Thyroid gland (tissue), 4 donors: ENCODE data around the gene ABCC2. TPM values are rescaled to one million over a fixed set of nuclear protein-coding genes. Genes with fewer than 3 reads are reported as not detected.

Experiments used
- DNase-seq, 2 donors: peaks; one replicate each; pipeline ENCODE4 v3.0.0-alpha.2; 2019
- H3K27ac ChIP-seq, 3 donors: fragments of 200-600 bp; sonication (generic); 1 replicate in 2 of 3; 2 replicates in 1 of 3; pipeline ENCODE4 v1.5.1; 2016 to 2019; ENCODE audit warnings: mild to moderate bottlenecking in 1 of 3, moderate library complexity in 1 of 3
- H3K27me3 ChIP-seq: fragments of 200-600 bp; sonication (generic); one replicate; pipeline ENCODE4 v1.5.1; 2019
- H3K36me3 ChIP-seq, 2 donors: fragments of 200-600 bp; sonication (generic); one replicate each; pipeline ENCODE4 v1.5.1; 2016 to 2019
- H3K4me1 ChIP-seq, 2 donors: fragments of 200-600 bp; sonication (generic); one replicate each; pipeline ENCODE4 v1.5.1; 2017 to 2019
- H3K4me3 ChIP-seq, 3 donors: fragments of 200-600 bp; sonication (generic); replicated peaks in 1 of 3; 1 replicate in 2 of 3; 2 replicates in 1 of 3; pipeline ENCODE4 v1.5.1; 2016; ENCODE audit warnings: mild to moderate bottlenecking in 1 of 3
- H3K9me3 ChIP-seq: fragments of 200-600 bp; sonication (generic); one replicate; pipeline ENCODE4 v1.5.1; 2017
- POLR2A ChIP-seq, 2 donors: fragments of 450-650 bp; IDR thresholded peaks; one replicate each; pipeline ENCODE4 v1.6.1; 2017; ENCODE audit warnings: antibody characterized with exemption in 2 of 2, mild to moderate bottlenecking in 2 of 2, moderate library complexity in 1 of 2
- WGBS, 2 donors: methylation state at CpG; one replicate each; pipeline ENCODE4 v1.1.5; 2017; 5-methylcytosine and 5-hydroxymethylcytosine counted together
- intact Hi-C: fragments of 100-400 bp; cut with DNase I; formaldehyde crosslinking; loops from one replicate; pipeline ENCODE4 v1.15.1; 2023
- total RNA-seq, 4 donors: library from RNA; depleted of rRNA; stranded (reverse); fragments of >200 nt; gene quantifications; one replicate each; pipeline ENCODE4 v1.2.3, GENCODE V29; 2016
- TF ChIP-seq, protein P1 (sequence below), 6 experiments: fragments of 200-600 bp in 3 of 6; fragments of 450-650 bp in 3 of 6; sonication (generic) in 3 of 6; IDR thresholded peaks; one replicate each; pipeline ENCODE4 v1.5.1; 2016 to 2019; ENCODE audit warnings: antibody characterized with exemption in 6 of 6, mild to moderate bottlenecking in 2 of 6, inconsistent platforms in 1 of 6, moderate library complexity in 1 of 6

ABCC2 gene
- total RNA-seq, 4 donors from 2014 or later, result 0.67 to 5.1 (median 1.1) TPM

DNA sequence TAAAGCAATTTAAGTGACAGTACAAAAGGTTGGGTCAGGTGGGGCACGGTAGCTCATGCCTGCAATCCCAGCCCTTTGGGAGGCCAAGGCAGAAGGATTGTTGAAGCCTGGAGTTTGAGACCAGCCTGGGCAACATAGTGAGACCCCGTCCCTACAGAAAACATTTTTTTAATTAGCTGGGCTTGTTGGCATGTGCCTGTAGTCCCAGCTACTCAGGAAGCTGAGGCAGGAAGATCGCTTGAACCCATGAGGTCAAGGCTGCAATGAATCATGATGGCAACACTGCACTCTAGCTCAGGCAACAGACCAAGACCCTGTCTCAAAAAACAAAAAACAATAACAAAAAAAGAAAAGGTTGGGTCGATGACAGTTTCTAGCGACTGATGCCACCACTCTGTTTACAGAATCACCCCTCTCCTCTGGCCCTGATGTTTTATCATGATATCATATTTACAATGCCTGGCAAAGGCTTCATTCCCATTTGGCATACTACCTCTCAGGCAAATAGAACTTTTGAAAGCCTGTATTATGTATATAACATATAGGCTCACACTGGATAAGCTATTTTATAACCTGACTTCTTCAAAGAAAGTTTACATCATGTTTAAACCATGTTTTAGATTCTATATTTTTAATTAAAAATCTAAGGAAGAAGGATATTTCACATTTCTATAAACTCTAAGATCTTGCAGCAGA is 558 bp upstream of the ABCC2 start:
- 79 to 85% methylated on average over 5 of the region's 5 CpGs for WGBS, 2 donors
- no peak for DNase-seq
- no peak overlapping the region for H3K4me3 ChIP-seq
- intact Hi-C loops, result no loop called here
- TF ChIP-seq, protein P1, sequence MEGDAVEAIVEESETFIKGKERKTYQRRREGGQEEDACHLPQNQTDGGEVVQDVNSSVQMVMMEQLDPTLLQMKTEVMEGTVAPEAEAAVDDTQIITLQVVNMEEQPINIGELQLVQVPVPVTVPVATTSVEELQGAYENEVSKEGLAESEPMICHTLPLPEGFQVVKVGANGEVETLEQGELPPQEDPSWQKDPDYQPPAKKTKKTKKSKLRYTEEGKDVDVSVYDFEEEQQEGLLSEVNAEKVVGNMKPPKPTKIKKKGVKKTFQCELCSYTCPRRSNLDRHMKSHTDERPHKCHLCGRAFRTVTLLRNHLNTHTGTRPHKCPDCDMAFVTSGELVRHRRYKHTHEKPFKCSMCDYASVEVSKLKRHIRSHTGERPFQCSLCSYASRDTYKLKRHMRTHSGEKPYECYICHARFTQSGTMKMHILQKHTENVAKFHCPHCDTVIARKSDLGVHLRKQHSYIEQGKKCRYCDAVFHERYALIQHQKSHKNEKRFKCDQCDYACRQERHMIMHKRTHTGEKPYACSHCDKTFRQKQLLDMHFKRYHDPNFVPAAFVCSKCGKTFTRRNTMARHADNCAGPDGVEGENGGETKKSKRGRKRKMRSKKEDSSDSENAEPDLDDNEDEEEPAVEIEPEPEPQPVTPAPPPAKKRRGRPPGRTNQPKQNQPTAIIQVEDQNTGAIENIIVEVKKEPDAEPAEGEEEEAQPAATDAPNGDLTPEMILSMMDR (IDR thresholded peaks at IDR 0.05), result no peak
- no peak for TF ChIP-seq POLR2A (IDR thresholded peaks at IDR 0.05)
- no peaks in the 10 kb centered on the region for H3K36me3 ChIP-seq
- no peaks in the 10 kb centered on the region for H3K4me1 ChIP-seq
- H3K9me3 ChIP-seq, result no peaks in the 10 kb centered on the region
- no peak overlapping the region for H3K27ac ChIP-seq
- H3K27me3 ChIP-seq, result no peaks in the 10 kb centered on the region

DNA sequence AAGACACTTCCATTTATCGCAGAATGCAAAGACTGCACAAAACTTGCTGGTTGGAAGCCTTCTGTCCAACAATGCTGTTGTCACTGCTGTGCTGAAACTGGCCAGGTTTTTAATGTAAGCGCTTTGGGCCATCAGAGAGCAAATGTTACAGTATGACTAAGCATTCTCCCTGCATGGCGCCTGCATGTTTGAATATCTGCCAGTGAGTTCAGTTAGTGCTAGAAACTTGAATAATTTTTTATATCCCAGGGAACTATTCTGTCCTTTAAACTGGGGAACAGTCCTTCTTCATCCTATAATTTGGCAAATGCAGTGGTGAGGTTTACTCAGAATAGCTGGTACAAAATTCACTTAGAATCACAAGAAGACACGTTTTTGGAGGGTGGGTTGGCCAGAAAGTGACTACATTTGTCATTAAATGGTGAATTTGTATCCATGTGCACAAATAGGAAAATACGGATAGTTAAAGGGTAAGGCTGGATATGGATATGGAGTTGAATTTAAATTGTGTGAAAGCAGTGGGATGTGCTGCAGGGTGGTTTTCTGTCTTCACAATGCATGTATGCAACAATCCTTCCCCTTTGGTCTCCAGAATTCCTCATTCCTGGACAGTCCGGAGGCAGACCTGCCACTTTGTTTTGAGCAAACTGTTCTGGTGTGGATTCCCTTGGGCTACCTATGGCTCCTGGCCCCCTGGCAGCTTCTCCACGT is 1.7 kb downstream of the ABCC2 start:
- no peaks in the 10 kb centered on the region for H3K9me3 ChIP-seq
- 68 to 73% methylated on average over 7 of the region's 7 CpGs for WGBS, 2 donors
- no peaks in the 10 kb centered on the region for H3K27me3 ChIP-seq
- no peaks in the 10 kb centered on the region for H3K4me1 ChIP-seq
- TF ChIP-seq POLR2A (IDR thresholded peaks at IDR 0.05), result no peak
- TF ChIP-seq, protein P1 (IDR thresholded peaks at IDR 0.05), result no peak
- peak; percentile 3 to 6 for DNase-seq
- H3K27ac ChIP-seq, result no peak overlapping the region
- no peaks in the 10 kb centered on the region for H3K36me3 ChIP-seq
- no peak overlapping the region for H3K4me3 ChIP-seq
- intact Hi-C loops, result no loop called here

DNA sequence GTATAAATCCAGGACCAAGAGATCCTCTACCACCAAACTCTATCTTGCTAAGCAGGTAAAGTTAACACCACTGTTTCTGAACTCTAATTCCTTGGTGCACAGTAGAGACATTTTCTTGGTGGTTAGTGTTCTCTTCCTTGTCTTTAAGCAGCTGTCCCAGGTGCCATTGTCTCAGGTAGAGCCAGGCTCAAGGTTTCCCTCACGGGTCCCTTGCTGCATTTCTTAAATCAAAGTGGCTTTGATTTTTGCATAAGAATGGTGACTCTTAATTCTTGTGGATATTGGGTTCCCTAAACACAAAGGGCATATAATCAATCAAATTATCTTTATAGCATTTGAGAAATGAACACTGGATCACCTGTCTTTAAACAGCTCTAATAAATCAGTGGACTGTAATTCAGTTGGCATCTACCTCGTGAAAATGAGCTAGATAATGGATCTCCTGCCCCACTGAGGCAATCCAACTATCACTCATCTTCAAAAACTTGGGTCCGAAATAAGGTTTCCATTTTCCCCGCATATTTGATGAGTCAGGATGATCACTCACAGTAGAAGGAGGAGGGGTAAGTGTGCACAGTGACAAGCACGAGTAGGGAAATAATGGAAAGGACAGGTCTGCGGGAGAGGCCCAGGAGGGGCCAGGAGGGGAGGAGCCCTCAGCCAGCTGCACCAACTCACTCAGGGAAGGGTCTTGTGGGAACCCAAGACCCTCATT is 2.4 kb downstream of the ABCC2 start:
- no peak overlapping the region for H3K4me3 ChIP-seq
- intact Hi-C loops, result no loop called here
- TF ChIP-seq POLR2A (IDR thresholded peaks at IDR 0.05), result no peak
- TF ChIP-seq, protein P1 (IDR thresholded peaks at IDR 0.05), result no peak
- no peaks in the 10 kb centered on the region for H3K4me1 ChIP-seq
- WGBS, 2 donors, result 79 to 86% methylated on average over 6 of the region's 6 CpGs
- no peaks in the 10 kb centered on the region for H3K27me3 ChIP-seq
- H3K27ac ChIP-seq, result no peak overlapping the region
- DNase-seq, result no peak
- no peaks in the 10 kb centered on the region for H3K36me3 ChIP-seq
- no peaks in the 10 kb centered on the region for H3K9me3 ChIP-seq

DNA sequence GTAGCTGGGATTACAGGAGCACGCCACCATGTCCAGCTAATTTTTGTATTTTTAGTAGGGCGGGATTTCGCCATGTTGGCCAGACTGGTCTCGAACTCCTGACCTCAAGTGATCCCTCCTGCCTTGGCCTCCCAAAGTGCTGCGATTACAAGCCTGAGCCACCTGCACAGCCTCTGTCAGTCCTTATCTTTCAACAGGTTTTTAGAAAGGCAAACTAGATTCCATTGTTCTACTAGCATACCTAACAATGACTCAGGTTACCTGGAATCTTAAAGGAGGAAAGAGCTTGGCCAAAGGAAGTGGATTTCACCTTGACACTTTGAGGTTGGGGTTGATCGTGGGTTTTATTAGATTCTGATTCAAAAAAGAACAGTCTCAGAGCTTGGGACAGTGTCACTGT is 3.2 kb downstream of the ABCC2 start:
- Histone ChIP-seq H3K36me3 (no peaks in the 10 kb centered on the region), H3K27me3 (no peaks in the 10 kb centered on the region), H3K27ac (no peak overlapping the region), H3K4me1 (no peaks in the 10 kb centered on the region), H3K4me3 (no peak overlapping the region), H3K9me3 (no peaks in the 10 kb centered on the region)
- TF ChIP-seq, protein P1 (IDR thresholded peaks at IDR 0.05), result no peak
- TF ChIP-seq POLR2A (IDR thresholded peaks at IDR 0.05), result no peak
- intact Hi-C loops, result no loop called here
- DNase-seq, result no peak
- WGBS, 2 donors, result 87 to 96% methylated on average over 6 of the region's 6 CpGs

- H3K9me3 ChIP-seq, result no peaks in the 10 kb centered on the region
- no peak overlapping the region for H3K4me3 ChIP-seq
- no peaks in the 10 kb centered on the region for H3K36me3 ChIP-seq
- TF ChIP-seq, protein P1 (IDR thresholded peaks at IDR 0.05), result no peak
- intact Hi-C loops, result no loop called here
- no peaks in the 10 kb centered on the region for H3K4me1 ChIP-seq
- no peak overlapping the region for H3K27ac ChIP-seq
- H3K27me3 ChIP-seq, result no peaks in the 10 kb centered on the region
- WGBS, 2 donors, result 77 to 78% methylated on average over 5 of the region's 5 CpGs
- DNase-seq, result no peak
These were observed 4.9 kb downstream of the ABCC2 start for GRCh38 chr10:99787311-99787710.
